Measurements from ENCODE around the gene ALAS1. TPM values are rescaled to one million over a fixed set of nuclear protein-coding genes. Genes with fewer than 3 reads are reported as not detected.

ALAS1 gene
- total and polyA plus RNA-seq, 2 experiments from 2014 or later: 17.8 to 42.8 TPM

GRCh38 chr3:52245322-52246263 lies 47.6 kb downstream of the ALAS1 start, which contains the start of gene PPM1M:
Gene PPM1M, plus strand, starts transcription at chr3:52245759. Its CDS starts 66 bp downstream, at chr3:52245825.
- no peaks in the 10 kb centered on the region for H3K36me3 ChIP-seq (ENCODE audit: insufficient read depth)
- peaks cover 11% of the 10 kb centered on the region for H3K4me1 Mint-ChIP-seq
- peak within 1 kb of the TSS; percentile 90 for H3K4me2 ChIP-seq
- no peak within 1 kb of the TSS for H3K27ac ChIP-seq (ENCODE audit: low read depth)
- peak within 1 kb of the TSS; percentile 70 for H3K4me3 Mint-ChIP-seq
- TF ChIP-seq EZH2 (IDR thresholded peaks at IDR 0.05; ENCODE audit: low read depth, unreplicated experiment) (peak; percentile 56), JUNB (IDR thresholded peaks at IDR 0.05; ENCODE audit: unreplicated experiment) (no peak)
- peaks cover 44% of the 10 kb centered on the region for H3K27me3 ChIP-seq (ENCODE audit: insufficient read depth)
- no peaks in the 10 kb centered on the region for H3K79me2 ChIP-seq (replicated peaks; ENCODE audit: insufficient read depth)
- H3K36me3 Mint-ChIP-seq (ENCODE audit: low read depth): peaks cover 5% of the 10 kb centered on the region; the same call in 2 of the 3 replicates
- H3K27ac Mint-ChIP-seq: no peak within 1 kb of the TSS
- no peaks in the 10 kb centered on the region; the same call in 1 of the 2 replicates for H4K20me1 ChIP-seq (replicated peaks; ENCODE audit: insufficient read depth)
- 0 out of 2 replicates have a peak, but pooled peaks cover 3% of the 10 kb centered on the region for H3F3A ChIP-seq (replicated peaks; ENCODE audit: low read depth)
- peak within 1 kb of the TSS; percentile 74 for H3K4me3 ChIP-seq
- H3K9me3 Mint-ChIP-seq: peaks cover 6% of the 10 kb centered on the region; the same call in 2 of the 3 replicates
- peak within 1 kb of the TSS; percentile 92 for H2AFZ ChIP-seq
- peak; percentile 83 for ATAC-seq
- peaks cover 52% of the 10 kb centered on the region for H3K27me3 Mint-ChIP-seq (ENCODE audit: insufficient read depth, low read depth, poor library complexity)
- H3K4me1 ChIP-seq (ENCODE audit: insufficient read depth): peaks cover 11% of the 10 kb centered on the region; the same call in 1 of the 2 replicates
- DNase-seq (ENCODE audit: low spot score): peak; percentile 83
- no peaks in the 10 kb centered on the region for H3K9me2 ChIP-seq (ENCODE audit: insufficient read depth)

DNA sequence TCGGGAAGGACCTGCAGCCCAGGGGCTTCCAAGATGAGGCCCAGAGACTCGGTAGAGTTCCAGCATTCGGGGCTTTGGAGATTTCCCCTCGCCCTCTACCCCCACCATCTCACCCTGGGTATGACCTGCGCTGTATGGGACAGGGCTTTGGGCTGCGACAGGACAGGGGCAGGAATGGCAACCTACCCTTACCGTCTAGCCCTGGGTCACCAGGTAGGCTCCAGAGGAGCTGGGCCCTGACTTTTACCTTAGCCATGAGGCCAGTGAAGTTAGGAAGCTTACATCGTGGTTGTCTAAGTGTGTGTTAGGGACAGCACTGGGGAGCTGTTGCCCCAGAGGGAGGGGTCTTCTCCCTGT lies 48.3 kb downstream of the ALAS1 start:
- ATAC-seq (peak; percentile 42), DNase-seq (ENCODE audit: low spot score) (no peak)
- Mint-ChIP-seq H3K9me3 (peaks cover 6% of the 10 kb centered on the region; the same call in 2 of the 3 replicates), H3K4me1 (peaks cover 5% of the 10 kb centered on the region), H3K27me3 (ENCODE audit: insufficient read depth, low read depth, poor library complexity) (peaks cover 52% of the 10 kb centered on the region), H3K27ac (no peak overlapping the region), H3K4me3 (peak overlapping the region; percentile 70), H3K36me3 (ENCODE audit: low read depth) (no peaks in the 10 kb centered on the region)
- Histone ChIP-seq H3K4me3 (peak overlapping the region; percentile 74), H3K4me2 (peak overlapping the region; percentile 90), H3K27me3 (ENCODE audit: insufficient read depth) (peaks cover 44% of the 10 kb centered on the region), H3K4me1 (ENCODE audit: insufficient read depth) (peaks cover 11% of the 10 kb centered on the region; the same call in 1 of the 2 replicates), H3K9me2 (ENCODE audit: insufficient read depth) (no peaks in the 10 kb centered on the region), H4K20me1 (replicated peaks; ENCODE audit: insufficient read depth) (no peaks in the 10 kb centered on the region; the same call in 1 of the 2 replicates), H3K27ac (ENCODE audit: low read depth) (no peak overlapping the region), H2AFZ (peak overlapping the region; percentile 92), H3F3A (replicated peaks; ENCODE audit: low read depth) (0 out of 2 replicates have a peak, but pooled peaks cover 3% of the 10 kb centered on the region), H3K36me3 (ENCODE audit: insufficient read depth) (no peaks in the 10 kb centered on the region), H3K79me2 (replicated peaks; ENCODE audit: insufficient read depth) (no peaks in the 10 kb centered on the region)
- TF ChIP-seq REST (IDR thresholded peaks at IDR 0.05; ENCODE audit: unreplicated experiment) (no peak), NANOG (IDR thresholded peaks at IDR 0.05; ENCODE audit: borderline replicate concordance) (no peak), EZH2phosphoT487 (IDR thresholded peaks at IDR 0.05; ENCODE audit: unreplicated experiment) (no peak), ZNF114 (CRISPR knock-in tag; IDR thresholded peaks at IDR 0.05) (no peak), CREB1 (CRISPR knock-in tag; IDR thresholded peaks at IDR 0.05; ENCODE audit: low read depth) (no peak), ZNF331 (CRISPR knock-in tag; IDR thresholded peaks at IDR 0.05; ENCODE audit: low read depth) (no peak), JUNB (IDR thresholded peaks at IDR 0.05; ENCODE audit: unreplicated experiment) (no peak)
- TF ChIP-seq, protein P1, sequence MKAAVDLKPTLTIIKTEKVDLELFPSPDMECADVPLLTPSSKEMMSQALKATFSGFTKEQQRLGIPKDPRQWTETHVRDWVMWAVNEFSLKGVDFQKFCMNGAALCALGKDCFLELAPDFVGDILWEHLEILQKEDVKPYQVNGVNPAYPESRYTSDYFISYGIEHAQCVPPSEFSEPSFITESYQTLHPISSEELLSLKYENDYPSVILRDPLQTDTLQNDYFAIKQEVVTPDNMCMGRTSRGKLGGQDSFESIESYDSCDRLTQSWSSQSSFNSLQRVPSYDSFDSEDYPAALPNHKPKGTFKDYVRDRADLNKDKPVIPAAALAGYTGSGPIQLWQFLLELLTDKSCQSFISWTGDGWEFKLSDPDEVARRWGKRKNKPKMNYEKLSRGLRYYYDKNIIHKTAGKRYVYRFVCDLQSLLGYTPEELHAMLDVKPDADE (IDR thresholded peaks at IDR 0.05): no peak

All from GM23338 (cell line).